ENCODE data around the gene SPATA6L. TPM values are rescaled to one million over a fixed set of nuclear protein-coding genes. Genes with fewer than 3 reads are reported as not detected.
"Not testable (repeated sequence)": the region's sequence is repeated elsewhere in the genome, so short reads cannot be mapped to it uniquely, and the experiment has no call there.

SPATA6L gene
- total and polyA plus RNA-seq, 8 donors, result 4.2 to 12.5 (median 7.8) TPM

- no peak for DNase-seq
- H3K4me1 ChIP-seq, result no peaks in the 10 kb centered on the region
- peaks cover 0 to 3% (median 0%) of the 10 kb centered on the region in 3 donors for H3K36me3 ChIP-seq
- peak in 1 of 4 donors; percentile 44 for ATAC-seq
- no peak for FAIRE-seq
- intact Hi-C loops (cut with DNase I), result no loop called here
- no peaks in the 10 kb centered on the region for H3K9me3 ChIP-seq
- no peak overlapping the region for H3K4me3 ChIP-seq
- 84% methylated on average over 4 of the region's 4 CpGs for WGBS, 2 donors
- no peaks in the 10 kb centered on the region for H3K27me3 ChIP-seq
- no peak overlapping the region for H3K27ac ChIP-seq
- TF ChIP-seq CTCF (IDR thresholded peaks at IDR 0.05), result no peak
Measured at GRCh38 chr9:4615251-4615650, 51.0 kb downstream of the SPATA6L start.

- H3K4me3 ChIP-seq, result no peak overlapping the region
- no peaks in the 10 kb centered on the region for H3K4me1 ChIP-seq
- no peak for TF ChIP-seq CTCF (IDR thresholded peaks at IDR 0.05)
- no peak overlapping the region for H3K27ac ChIP-seq
- no peaks in the 10 kb centered on the region for H3K27me3 ChIP-seq
- FAIRE-seq (no peak), DNase-seq (no peak), ATAC-seq (no peak)
- 94 to 98% methylated on average over 1 of the region's 1 CpG for WGBS, 2 donors
- peaks cover 0 to 3% (median 0%) of the 10 kb centered on the region in 3 donors for H3K36me3 ChIP-seq
- intact Hi-C loops (cut with DNase I), result no loop called here
- no peaks in the 10 kb centered on the region for H3K9me3 ChIP-seq
Measured at GRCh38 chr9:4614627-4615026, 51.7 kb downstream of the SPATA6L start.

- H3K27me3 ChIP-seq; FAIRE-seq; ATAC-seq; H3K36me3 ChIP-seq; H3K9me3 ChIP-seq; H3K27ac ChIP-seq; H3K4me3 ChIP-seq; DNase-seq; H3K4me1 ChIP-seq; intact Hi-C loops (cut with DNase I): not testable (repeated sequence)
- 88 to 90% methylated on average over 8 to 11 of the region's 15 CpGs for WGBS, 2 donors
Measured at GRCh38 chr9:4606033-4606432, 60.2 kb downstream of the SPATA6L start.

GRCh38 chr9:4604678-4605095, 61.6 kb downstream of the SPATA6L start:
- ATAC-seq (peak; percentile 90 to 97 (median 94)), FAIRE-seq (peak; percentile 83), DNase-seq (peak in 4 of 6 donors; percentile 36 to 79 (median 58))
- Histone ChIP-seq H3K27ac (no peak overlapping the region), H3K27me3 (no peaks in the 10 kb centered on the region), H3K9me3 (no peaks in the 10 kb centered on the region), H3K36me3 (peaks cover 0 to 3% (median 0%) of the 10 kb centered on the region in 3 donors), H3K4me3 (no peak overlapping the region), H3K4me1 (no peaks in the 10 kb centered on the region)
- intact Hi-C loops (cut with DNase I), result no loop called here
- peak; percentile 63 to 77 (median 72) for TF ChIP-seq CTCF (IDR thresholded peaks at IDR 0.05)

- no peak for DNase-seq
- no peak for ATAC-seq
- 88 to 97% methylated on average over 5 of the region's 5 CpGs for WGBS, 2 donors
- H3K4me3 ChIP-seq, result no peak overlapping the region
- H3K36me3 ChIP-seq, result peaks cover 0 to 3% (median 0%) of the 10 kb centered on the region in 3 donors
- no peaks in the 10 kb centered on the region for H3K4me1 ChIP-seq
- no peaks in the 10 kb centered on the region for H3K27me3 ChIP-seq
- TF ChIP-seq CTCF (IDR thresholded peaks at IDR 0.05), result no peak
- H3K9me3 ChIP-seq, result no peaks in the 10 kb centered on the region
- no peak for FAIRE-seq
- no peak overlapping the region for H3K27ac ChIP-seq
- intact Hi-C loops (cut with DNase I), result no loop called here
Measured at GRCh38 chr9:4603830-4604229, 62.5 kb downstream of the SPATA6L start.
